WI38 (cell line): ENCODE measurements around the gene DDRGK1.

ENCODE experiments used
- H3K4me3 ChIP-seq: 2 replicates; pipeline ENCODE4 v1.5.1; 2011; ENCODE audit warnings: low read depth, mild to moderate bottlenecking, control low read depth, low read length
- TF ChIP-seq, protein P1 (sequence below): IDR thresholded peaks from 2 replicates; pipeline ENCODE4 v1.5.1; 2012; ENCODE audit warnings: low read depth, mild to moderate bottlenecking, control low read depth, low read length

Gene DDRGK1

DNA sequence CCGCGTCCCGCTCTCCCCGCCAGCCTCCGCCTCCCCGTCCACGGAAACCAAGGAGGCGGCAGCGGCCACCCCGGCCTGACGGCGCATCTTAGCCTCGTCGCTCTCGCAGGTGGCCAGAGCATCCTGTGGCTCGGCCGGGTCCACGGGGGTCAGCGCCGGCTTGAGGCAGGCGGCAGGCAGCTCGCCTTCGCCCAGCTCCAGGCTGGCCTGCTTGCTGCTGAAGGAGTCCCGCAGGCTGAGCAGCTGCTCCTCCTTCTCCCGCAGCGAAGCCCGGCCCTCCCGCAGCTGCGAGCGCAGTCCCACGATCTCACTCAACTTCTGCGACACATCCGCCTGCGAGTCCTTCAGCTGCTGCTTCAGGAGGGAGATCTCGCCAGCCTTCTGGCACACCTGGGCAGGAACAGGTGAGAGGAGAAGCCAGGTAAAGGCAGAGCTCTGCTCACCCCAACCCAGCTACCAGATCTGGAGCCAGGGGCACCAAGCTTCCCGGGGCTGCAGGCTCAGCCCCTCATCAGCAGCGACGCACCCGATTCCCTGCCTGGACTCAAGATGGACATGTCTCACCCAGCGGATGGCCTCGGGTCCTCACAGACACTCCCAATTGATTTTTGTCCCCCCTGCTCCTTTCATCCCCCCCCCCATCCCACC, 39.6 kb downstream of the DDRGK1 start:
- H3K4me3 ChIP-seq: no peak overlapping the region
- TF ChIP-seq, protein P1, sequence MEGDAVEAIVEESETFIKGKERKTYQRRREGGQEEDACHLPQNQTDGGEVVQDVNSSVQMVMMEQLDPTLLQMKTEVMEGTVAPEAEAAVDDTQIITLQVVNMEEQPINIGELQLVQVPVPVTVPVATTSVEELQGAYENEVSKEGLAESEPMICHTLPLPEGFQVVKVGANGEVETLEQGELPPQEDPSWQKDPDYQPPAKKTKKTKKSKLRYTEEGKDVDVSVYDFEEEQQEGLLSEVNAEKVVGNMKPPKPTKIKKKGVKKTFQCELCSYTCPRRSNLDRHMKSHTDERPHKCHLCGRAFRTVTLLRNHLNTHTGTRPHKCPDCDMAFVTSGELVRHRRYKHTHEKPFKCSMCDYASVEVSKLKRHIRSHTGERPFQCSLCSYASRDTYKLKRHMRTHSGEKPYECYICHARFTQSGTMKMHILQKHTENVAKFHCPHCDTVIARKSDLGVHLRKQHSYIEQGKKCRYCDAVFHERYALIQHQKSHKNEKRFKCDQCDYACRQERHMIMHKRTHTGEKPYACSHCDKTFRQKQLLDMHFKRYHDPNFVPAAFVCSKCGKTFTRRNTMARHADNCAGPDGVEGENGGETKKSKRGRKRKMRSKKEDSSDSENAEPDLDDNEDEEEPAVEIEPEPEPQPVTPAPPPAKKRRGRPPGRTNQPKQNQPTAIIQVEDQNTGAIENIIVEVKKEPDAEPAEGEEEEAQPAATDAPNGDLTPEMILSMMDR: no peak

DNA sequence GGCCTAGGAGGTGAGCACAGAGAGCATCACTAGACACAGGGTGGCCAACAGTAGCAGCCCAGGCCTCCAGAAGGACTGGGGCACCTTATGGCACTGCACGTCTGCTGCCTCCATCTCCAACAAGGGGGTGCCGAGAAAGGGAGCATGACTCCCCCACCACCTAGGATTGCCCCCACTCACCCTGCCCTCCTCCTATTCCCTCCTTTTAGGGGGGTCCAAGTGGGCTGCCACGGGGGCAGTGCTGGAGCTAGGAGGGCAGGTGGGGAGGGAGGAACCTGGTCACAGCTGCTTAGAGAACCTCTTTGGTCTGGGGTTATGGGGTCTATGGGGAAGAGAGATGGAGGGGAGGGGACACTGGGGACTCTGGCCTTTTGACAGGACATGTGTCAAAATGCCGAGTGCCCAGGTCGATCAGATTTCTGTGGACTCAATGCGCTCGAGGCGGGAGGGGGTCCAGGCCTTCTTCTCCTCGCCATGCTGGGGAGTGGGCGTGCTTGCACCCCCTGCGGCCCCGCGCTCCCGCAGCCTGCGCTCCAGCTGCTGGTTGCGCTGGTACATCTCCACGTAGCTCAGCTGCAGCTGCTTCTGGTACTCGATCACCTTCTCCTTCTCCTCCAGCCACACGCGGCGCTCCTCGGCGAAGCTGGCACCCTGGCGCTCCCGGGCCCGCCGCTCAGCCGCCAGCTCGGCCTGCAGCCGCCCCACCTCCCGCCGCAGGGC, 40.3 kb downstream of the DDRGK1 start:
- TF ChIP-seq, protein P1: no peak

DNA sequence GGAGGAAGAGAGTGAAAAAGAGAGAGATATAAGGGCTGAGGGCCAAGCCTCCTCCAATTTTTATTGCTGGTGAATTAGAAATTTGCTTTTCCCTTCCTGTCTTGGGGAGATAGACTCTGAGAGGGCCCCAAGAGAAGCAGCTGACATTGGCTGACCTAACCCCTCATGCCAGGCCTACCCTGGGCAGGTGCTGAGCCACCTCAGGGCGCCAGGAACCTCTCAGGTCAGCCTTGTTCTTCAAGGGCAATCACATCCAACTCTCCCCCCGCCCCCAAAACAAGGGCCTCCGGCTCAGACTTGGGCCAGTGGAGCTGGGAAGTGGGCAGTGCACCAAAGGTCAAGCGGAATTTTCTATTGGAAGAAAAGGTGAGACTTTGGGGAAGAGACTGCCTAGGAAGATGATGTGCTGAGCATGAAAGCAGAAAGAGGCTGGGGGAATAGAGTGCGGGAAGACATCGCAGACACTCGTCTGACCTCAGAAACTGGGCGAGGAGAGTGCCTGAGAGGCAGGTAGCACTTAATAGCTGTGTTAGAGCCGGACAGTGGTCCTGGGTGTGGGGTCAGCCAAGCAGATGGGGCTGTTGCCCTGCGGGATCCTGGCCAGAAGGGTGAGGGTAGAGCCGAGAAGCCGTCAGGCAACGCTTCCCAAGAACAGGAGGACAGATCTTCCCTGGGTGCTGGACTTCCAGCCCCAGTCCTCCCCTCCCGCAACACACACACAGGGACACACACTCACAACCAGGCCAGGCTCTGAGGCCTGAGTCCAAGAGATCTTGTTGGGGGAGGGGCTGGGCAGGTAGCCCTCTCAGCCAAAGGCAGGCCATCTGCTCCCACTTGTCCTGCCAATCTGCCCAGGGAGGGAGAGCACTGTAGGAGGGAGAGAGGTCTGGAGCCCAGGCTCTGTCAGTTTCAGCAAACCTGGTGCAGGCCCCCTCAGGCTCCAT, 41.1 kb downstream of the DDRGK1 start:
- TF ChIP-seq, protein P1: no peak
- H3K4me3 ChIP-seq: no peak overlapping the region

More for the DNA sequence above, 40.3 kb downstream of the DDRGK1 start:
- no peak overlapping the region for H3K4me3 ChIP-seq

DNA sequence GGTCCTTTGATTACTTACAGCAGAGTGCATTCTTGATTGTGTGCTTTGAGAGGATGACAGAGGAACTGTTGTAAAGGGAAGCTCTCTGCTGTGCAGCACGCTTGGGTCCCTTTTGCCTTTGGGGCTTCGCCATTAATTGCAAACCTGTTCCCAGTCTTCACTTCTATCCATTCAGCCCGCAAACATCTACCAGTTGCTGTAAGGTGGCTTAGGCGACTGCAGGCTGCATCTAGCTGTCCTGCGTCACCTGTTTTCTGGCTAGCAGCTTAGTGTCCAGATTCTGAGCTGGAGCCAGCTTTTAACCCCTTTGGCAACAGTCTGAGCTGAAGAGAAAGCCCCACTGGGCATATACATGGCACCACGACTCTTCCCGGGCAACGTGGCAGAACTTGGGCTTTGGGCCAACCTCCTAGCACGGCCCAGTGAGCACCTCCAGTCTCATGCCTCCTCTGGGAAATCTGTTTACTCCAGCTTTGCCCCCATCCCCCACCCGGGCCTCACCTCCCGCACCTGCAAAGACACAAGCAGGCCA, 42.3 kb downstream of the DDRGK1 start:
- no peak overlapping the region for H3K4me3 ChIP-seq
- TF ChIP-seq, protein P1: no peak

DNA sequence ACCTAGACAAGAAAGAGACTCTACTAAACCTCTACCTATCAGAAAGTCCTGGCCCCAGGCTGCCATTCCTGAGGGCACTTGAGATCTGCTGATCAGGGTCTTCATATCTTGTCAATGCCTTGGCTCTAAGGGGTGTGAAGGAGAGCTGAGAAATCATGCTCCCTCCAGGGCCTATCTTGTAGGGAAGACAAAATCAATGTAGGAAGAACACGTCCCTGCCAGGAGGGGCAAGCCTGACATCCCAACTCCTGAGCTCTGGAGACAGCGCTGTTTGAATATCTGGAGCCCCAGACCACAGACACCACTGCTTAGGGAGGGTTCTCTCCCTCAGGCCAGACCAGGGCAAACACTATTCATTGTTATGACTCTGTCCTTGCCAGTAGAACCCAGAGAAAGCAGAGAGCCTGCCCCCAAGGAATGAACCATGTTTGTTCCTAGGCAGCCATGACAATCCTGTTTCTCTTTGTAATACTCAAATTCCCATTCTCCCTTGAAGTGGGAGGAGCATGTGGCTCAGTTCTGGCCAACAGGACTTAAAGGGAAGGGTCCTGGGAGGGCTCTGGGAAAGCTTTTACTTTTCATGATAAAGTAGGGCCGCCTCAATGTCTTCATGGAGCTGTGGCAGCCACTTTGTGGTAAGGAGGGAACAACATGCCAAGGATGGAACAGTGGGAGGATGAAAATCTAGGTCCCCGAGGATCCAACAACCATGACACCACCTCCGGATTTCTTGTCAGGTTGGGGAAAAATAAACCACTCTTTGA, 43.0 kb downstream of the DDRGK1 start:
- TF ChIP-seq, protein P1: no peak

DNA sequence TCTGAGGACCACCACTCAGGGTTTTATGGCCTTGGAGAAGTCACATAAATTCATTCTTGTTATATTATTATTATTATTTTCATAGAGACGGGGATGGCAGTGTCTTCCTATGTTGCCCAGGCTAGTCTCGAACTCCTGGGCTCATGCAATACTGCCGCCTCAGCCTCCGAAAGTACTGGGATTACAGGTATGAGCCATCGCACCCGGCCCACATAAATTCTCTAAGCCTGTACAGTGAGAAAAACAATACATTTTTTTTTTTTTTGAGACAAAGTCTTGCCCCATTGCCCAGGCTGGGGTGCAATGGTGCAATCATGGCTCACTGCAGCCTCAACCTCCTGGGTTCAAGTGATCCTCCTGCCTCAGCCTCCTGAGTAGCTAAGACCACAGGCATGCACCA, 44.1 kb downstream of the DDRGK1 start:
- TF ChIP-seq, protein P1: no peak
- no peak overlapping the region; the same call in 1 of the 2 replicates for H3K4me3 ChIP-seq

More for the DNA sequence above, 43.0 kb downstream of the DDRGK1 start:
- H3K4me3 ChIP-seq: no peak overlapping the region
